ENCODE results near the gene ADAP1. TPM values are rescaled to one million over a fixed set of nuclear protein-coding genes. Genes with fewer than 3 reads are reported as not detected.
A peak's percentile ranks its signal among the peaks of the same experiment; 100 is the strongest.

ADAP1 gene
- total RNA-seq, 1 donor from 2014 or later, result 5.2 TPM

- peaks cover 13% of the 10 kb centered on the region for H3K36me3 Mint-ChIP-seq (ENCODE audit: low read depth)
- no peak overlapping the region for H3K4me3 Mint-ChIP-seq
- H3K27ac Mint-ChIP-seq (ENCODE audit: unreplicated experiment), result peak overlapping the region; percentile 78
- no peaks in the 10 kb centered on the region for H3K27me3 Mint-ChIP-seq (ENCODE audit: low read depth)
- no peak for TF ChIP-seq CTCF (conservative IDR thresholded peaks at IDR 0.05)
- DNase-seq (ENCODE audit: low read depth, low spot score), result no peak
- H3K9me3 Mint-ChIP-seq, result no peaks in the 10 kb centered on the region
- no peaks in the 10 kb centered on the region for H3K4me1 Mint-ChIP-seq
Observed at GRCh38 chr7:859359-860030, 95.0 kb downstream of the ADAP1 start.

GRCh38 chr7:857661-858060 is 96.8 kb downstream of the ADAP1 start:
- Mint-ChIP-seq H3K4me1 (no peaks in the 10 kb centered on the region), H3K4me3 (no peak overlapping the region), H3K36me3 (ENCODE audit: low read depth) (peaks cover 13% of the 10 kb centered on the region), H3K9me3 (no peaks in the 10 kb centered on the region), H3K27me3 (ENCODE audit: low read depth) (no peaks in the 10 kb centered on the region), H3K27ac (ENCODE audit: unreplicated experiment) (no peak overlapping the region)
- DNase-seq (ENCODE audit: low read depth, low spot score), result no peak
- TF ChIP-seq CTCF (conservative IDR thresholded peaks at IDR 0.05), result no peak

GRCh38 chr7:856444-857095 is 97.9 kb downstream of the ADAP1 start:
- TF ChIP-seq CTCF (conservative IDR thresholded peaks at IDR 0.05), result no peak
- no peaks in the 10 kb centered on the region for H3K9me3 Mint-ChIP-seq
- no peak overlapping the region for H3K27ac Mint-ChIP-seq (ENCODE audit: unreplicated experiment)
- no peaks in the 10 kb centered on the region for H3K27me3 Mint-ChIP-seq (ENCODE audit: low read depth)
- H3K4me3 Mint-ChIP-seq, result no peak overlapping the region
- H3K4me1 Mint-ChIP-seq, result no peaks in the 10 kb centered on the region
- H3K36me3 Mint-ChIP-seq (ENCODE audit: low read depth), result peaks cover 8% of the 10 kb centered on the region
- no peak for DNase-seq (ENCODE audit: low read depth, low spot score)

GRCh38 chr7:855686-856369 is 98.7 kb downstream of the ADAP1 start:
- H3K9me3 Mint-ChIP-seq, result no peaks in the 10 kb centered on the region
- H3K27ac Mint-ChIP-seq (ENCODE audit: unreplicated experiment), result no peak overlapping the region
- peaks cover 4% of the 10 kb centered on the region for H3K36me3 Mint-ChIP-seq (ENCODE audit: low read depth)
- no peaks in the 10 kb centered on the region for H3K4me1 Mint-ChIP-seq
- no peaks in the 10 kb centered on the region for H3K27me3 Mint-ChIP-seq (ENCODE audit: low read depth)
- no peak for DNase-seq (ENCODE audit: low read depth, low spot score)
- H3K4me3 Mint-ChIP-seq, result no peak overlapping the region
- TF ChIP-seq CTCF (conservative IDR thresholded peaks at IDR 0.05), result no peak

GRCh38 chr7:854118-854775 is 100.2 kb downstream of the ADAP1 start:
- Mint-ChIP-seq H3K9me3 (no peaks in the 10 kb centered on the region), H3K27ac (ENCODE audit: unreplicated experiment) (no peak overlapping the region), H3K4me3 (no peak overlapping the region), H3K36me3 (ENCODE audit: low read depth) (peaks cover 6% of the 10 kb centered on the region), H3K27me3 (ENCODE audit: low read depth) (no peaks in the 10 kb centered on the region), H3K4me1 (no peaks in the 10 kb centered on the region)
- DNase-seq (ENCODE audit: low read depth, low spot score), result no peak
- TF ChIP-seq CTCF (conservative IDR thresholded peaks at IDR 0.05), result no peak
